NOMO-1 treated with DMSO at 0.1 percent for 48 hours (cell line): Measurements from ENCODE around the gene GNPDA1.

Source experiments
- DNase-seq: peaks from one replicate; lab custom pipeline; 2025; ENCODE audit not compliant: unreplicated experiment; lab: John Stamatoyannopoulos, UW

GNPDA1 gene

GRCh38 chr5:141958113-141958512 is 54.7 kb downstream of the GNPDA1 start, which contains the start of gene PCDH12:
Gene PCDH12 (minus strand): TSS chr5:141958202. CDS start chr5:141957851, 351 bp downstream.
- DNase-seq, result peak; percentile 42

GRCh38 chr5:141957367-141957996 is 55.3 kb downstream of the GNPDA1 start:
- peak; percentile 23 for DNase-seq

- DNase-seq, result peak; percentile 65
Observed at GRCh38 chr5:141954194-141954593, 58.6 kb downstream of the GNPDA1 start.

- DNase-seq, result no peak
Observed at GRCh38 chr5:141952020-141952419, 60.8 kb downstream of the GNPDA1 start.

- DNase-seq, result no peak
Observed at GRCh38 chr5:141951332-141951781, 61.5 kb downstream of the GNPDA1 start.
